Effector memory CD8-positive, alpha-beta T cell (primary cell): ENCODE data around the gene COL12A1.
"Not testable (repeated sequence)": the region's sequence is repeated elsewhere in the genome, so short reads cannot be mapped to it uniquely, and the experiment has no call there.

ENCODE experiments used
- ATAC-seq: fragments of 150-1000 bp; cut with Tn5 transposase; replicated peaks from 2 replicates; pipeline ENCODE4 v1.10.0; 2021; ENCODE audit warnings: mild to moderate bottlenecking, moderate library complexity
- DNase-seq, 3 experiments: peaks; one replicate each; pipeline ENCODE4 v3.0.0; 2021
- H3K27ac Mint-ChIP-seq, 2 donors: one replicate each; pipeline ENCODE4 v1.8.0; 2022; ENCODE audit warnings: mild to moderate bottlenecking in 2 of 2, mixed read lengths in 2 of 2, moderate library complexity in 2 of 2
- H3K27me3 Mint-ChIP-seq, 2 donors: one replicate each; pipeline ENCODE4 v1.8.0; 2022; ENCODE audit warnings: mixed read lengths in 2 of 2
- H3K36me3 Mint-ChIP-seq: one replicate; pipeline ENCODE4 v1.8.0; 2022; ENCODE audit warnings: mild to moderate bottlenecking, moderate library complexity, mixed read lengths; ENCODE audit not compliant: insufficient read depth
- H3K4me1 Mint-ChIP-seq, 2 donors: one replicate each; pipeline ENCODE4 v1.8.0; 2022; ENCODE audit warnings: low read depth in 2 of 2, mixed read lengths in 2 of 2
- H3K4me3 Mint-ChIP-seq, 2 donors: one replicate each; pipeline ENCODE4 v1.8.0; 2022; ENCODE audit warnings: mild to moderate bottlenecking in 2 of 2, mixed read lengths in 2 of 2, moderate library complexity in 2 of 2
- H3K9me3 Mint-ChIP-seq, 2 donors: one replicate each; pipeline ENCODE4 v1.8.0; 2022; ENCODE audit warnings: mixed read lengths in 2 of 2

The COL12A1 gene

DNA sequence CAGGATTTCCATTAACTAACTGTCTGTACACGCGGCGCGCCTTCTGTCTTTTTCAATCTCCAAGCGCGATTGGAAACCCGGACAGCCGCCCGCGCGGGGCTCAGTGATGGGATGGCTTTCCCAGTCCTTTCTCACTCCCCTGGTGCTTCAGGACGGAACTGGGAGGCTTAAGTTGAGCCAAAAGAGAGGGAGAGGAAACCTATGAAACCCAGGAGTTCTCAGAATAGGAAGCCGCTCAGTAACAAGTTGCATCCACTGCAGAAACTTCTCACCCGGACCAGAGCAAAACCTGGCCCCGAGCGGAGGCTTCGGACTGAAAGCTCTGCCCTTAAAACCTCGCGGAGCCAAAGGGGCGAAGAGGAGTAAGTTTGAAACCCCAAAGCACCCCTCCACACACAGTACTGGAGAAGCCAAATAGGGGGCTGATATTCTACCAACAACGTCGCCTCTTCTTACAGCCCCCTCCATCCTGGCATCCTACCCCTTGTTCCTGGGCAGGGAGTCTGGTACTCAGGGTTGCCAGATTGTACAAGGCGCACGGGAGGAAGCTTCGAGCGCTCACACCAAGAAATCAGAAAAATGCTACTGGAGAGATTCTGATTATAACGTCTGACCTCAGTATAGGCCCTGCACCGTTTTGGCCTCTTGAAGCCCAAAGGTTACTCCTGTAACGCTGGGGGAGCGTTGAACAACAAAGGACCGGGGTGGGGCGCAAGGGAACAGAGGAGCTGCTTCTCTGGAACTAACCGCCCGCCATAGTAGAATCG, 906 bp upstream of the COL12A1 start:
- Mint-ChIP-seq H3K9me3 (no peaks in the 10 kb centered on the region), H3K4me1 (peaks cover 55 to 60% of the 10 kb centered on the region in 2 donors), H3K4me3 (peak overlapping the region; percentile 69 to 76), H3K27ac (no peak overlapping the region), H3K36me3 (peaks cover 16% of the 10 kb centered on the region), H3K27me3 (peaks cover 91 to 94% of the 10 kb centered on the region in 2 donors)
- ATAC-seq = no peak
- no peak for DNase-seq

GRCh38 chr6:75204959-75205775, 686 bp downstream of the COL12A1 start:
- peak in 1 of 3 experiments; percentile 3 for DNase-seq
- H3K9me3 Mint-ChIP-seq = no peaks in the 10 kb centered on the region
- peak overlapping the region; percentile 69 to 76 for H3K4me3 Mint-ChIP-seq
- peaks cover 53 to 56% of the 10 kb centered on the region in 2 donors for H3K4me1 Mint-ChIP-seq
- H3K36me3 Mint-ChIP-seq = peaks cover 16% of the 10 kb centered on the region
- ATAC-seq = peak; percentile 8
- H3K27ac Mint-ChIP-seq = no peak overlapping the region
- peaks cover 89 to 91% of the 10 kb centered on the region in 2 donors for H3K27me3 Mint-ChIP-seq

- Mint-ChIP-seq H3K27me3 (peaks cover 85 to 91% of the 10 kb centered on the region in 2 donors), H3K27ac (no peak overlapping the region), H3K4me1 (peaks cover 53 to 56% of the 10 kb centered on the region in 2 donors), H3K36me3 (peaks cover 16% of the 10 kb centered on the region), H3K4me3 (peak overlapping the region; percentile 69 to 76), H3K9me3 (no peaks in the 10 kb centered on the region)
- no peak for ATAC-seq
- DNase-seq = no peak
These were observed 1.5 kb downstream of the COL12A1 start for GRCh38 chr6:75204217-75204958.

- ATAC-seq (no peak), DNase-seq (no peak)
- no peak overlapping the region for H3K27ac Mint-ChIP-seq
- H3K9me3 Mint-ChIP-seq = no peaks in the 10 kb centered on the region
- H3K36me3 Mint-ChIP-seq = peaks cover 14% of the 10 kb centered on the region
- peaks cover 48 to 51% of the 10 kb centered on the region in 2 donors for H3K4me1 Mint-ChIP-seq
- peaks cover 78 to 85% of the 10 kb centered on the region in 2 donors for H3K27me3 Mint-ChIP-seq
- no peak overlapping the region for H3K4me3 Mint-ChIP-seq
These were observed 2.1 kb downstream of the COL12A1 start for GRCh38 chr6:75203721-75204120.

DNA sequence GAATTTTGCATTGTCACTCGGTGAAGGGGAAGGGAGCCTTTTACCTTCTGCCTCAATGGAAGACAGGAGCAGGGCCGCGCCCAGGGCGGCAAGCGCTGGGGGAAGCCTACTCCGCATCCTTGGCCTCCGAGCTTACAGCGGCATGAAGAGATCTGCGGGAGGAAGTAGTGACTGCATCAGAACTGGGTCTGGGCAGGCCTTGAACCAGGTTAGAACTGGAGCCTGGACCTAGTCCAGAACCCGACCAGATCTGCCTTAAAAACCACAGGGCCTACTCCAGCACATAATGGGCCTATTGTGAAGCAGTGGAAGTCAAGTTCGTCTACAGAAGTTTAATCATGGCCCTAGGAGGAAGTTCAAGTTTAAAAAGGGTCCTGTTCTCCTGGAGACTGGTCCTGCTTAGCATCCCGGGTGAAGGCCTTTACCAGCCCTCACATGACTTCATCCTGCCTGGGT, 3.1 kb downstream of the COL12A1 start:
- ATAC-seq = no peak
- H3K27ac Mint-ChIP-seq = no peak overlapping the region
- H3K4me3 Mint-ChIP-seq = no peak overlapping the region
- H3K9me3 Mint-ChIP-seq = no peaks in the 10 kb centered on the region
- peaks cover 4% of the 10 kb centered on the region for H3K36me3 Mint-ChIP-seq
- H3K27me3 Mint-ChIP-seq = peaks cover 68 to 75% of the 10 kb centered on the region in 2 donors
- DNase-seq = no peak
- H3K4me1 Mint-ChIP-seq = peaks cover 39 to 41% of the 10 kb centered on the region in 2 donors

GRCh38 chr6:75201901-75202672, 3.8 kb downstream of the COL12A1 start:
- DNase-seq = no peak
- no peaks in the 10 kb centered on the region for H3K9me3 Mint-ChIP-seq
- no peaks in the 10 kb centered on the region for H3K36me3 Mint-ChIP-seq
- ATAC-seq = no peak
- H3K4me1 Mint-ChIP-seq = peaks cover 33 to 35% of the 10 kb centered on the region in 2 donors
- H3K27ac Mint-ChIP-seq = no peak overlapping the region
- H3K4me3 Mint-ChIP-seq = peak overlapping the region in 1 of 2 donors; percentile 30
- H3K27me3 Mint-ChIP-seq = peaks cover 62 to 68% of the 10 kb centered on the region in 2 donors

- Mint-ChIP-seq H3K4me1 (peaks cover 25 to 26% of the 10 kb centered on the region in 2 donors), H3K9me3 (no peaks in the 10 kb centered on the region), H3K27ac (no peak overlapping the region), H3K27me3 (peaks cover 51 to 58% of the 10 kb centered on the region in 2 donors), H3K4me3 (no peak overlapping the region), H3K36me3 (no peaks in the 10 kb centered on the region)
- ATAC-seq (no peak), DNase-seq (no peak)
These were observed 4.8 kb downstream of the COL12A1 start for GRCh38 chr6:75201021-75201420.

- no peak for DNase-seq
- no peak overlapping the region for H3K27ac Mint-ChIP-seq
- peaks cover 40 to 46% of the 10 kb centered on the region in 2 donors for H3K27me3 Mint-ChIP-seq
- H3K36me3 Mint-ChIP-seq = no peaks in the 10 kb centered on the region
- H3K4me3 Mint-ChIP-seq = no peak overlapping the region
- ATAC-seq = no peak
- H3K4me1 Mint-ChIP-seq = peaks cover 14 to 15% of the 10 kb centered on the region in 2 donors
- no peaks in the 10 kb centered on the region for H3K9me3 Mint-ChIP-seq
These were observed 6.0 kb downstream of the COL12A1 start for GRCh38 chr6:75199889-75200288.

GRCh38 chr6:75196081-75196687, 9.7 kb downstream of the COL12A1 start:
- Mint-ChIP-seq H3K4me3 (no peak overlapping the region), H3K27me3 (peaks cover 3 to 9% of the 10 kb centered on the region in 2 donors), H3K27ac (no peak overlapping the region), H3K36me3 (no peaks in the 10 kb centered on the region), H3K4me1 (no peaks in the 10 kb centered on the region), H3K9me3 (no peaks in the 10 kb centered on the region)
- ATAC-seq (no peak), DNase-seq (no peak)

GRCh38 chr6:75188221-75188925, 17.5 kb downstream of the COL12A1 start:
- no peaks in the 10 kb centered on the region for H3K4me1 Mint-ChIP-seq

DNA sequence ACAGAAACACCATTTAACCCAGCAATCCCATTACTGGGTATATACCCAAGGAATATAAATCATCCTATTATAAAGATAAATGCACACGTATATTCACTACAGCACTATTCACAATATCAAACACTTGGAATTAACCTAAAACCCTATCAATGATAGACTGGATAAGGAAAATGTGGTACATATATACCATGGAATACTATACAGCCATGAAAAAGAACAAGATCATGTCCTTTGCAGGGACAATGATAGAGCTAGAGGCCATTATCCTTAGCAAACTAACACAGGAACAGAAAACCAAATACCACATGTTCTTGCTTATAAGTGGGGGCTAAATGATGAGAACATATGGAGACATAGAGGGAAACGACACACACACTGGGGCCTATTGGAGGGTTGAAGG, 19.3 kb downstream of the COL12A1 start:
- not testable (repeated sequence) for H3K27ac Mint-ChIP-seq, H3K4me1 Mint-ChIP-seq, DNase-seq, ATAC-seq, H3K9me3 Mint-ChIP-seq, H3K36me3 Mint-ChIP-seq, H3K4me3 Mint-ChIP-seq
- peaks cover 21 to 22% of the 10 kb centered on the region in 2 donors for H3K27me3 Mint-ChIP-seq

More at GRCh38 chr6:75188221-75188925, 17.5 kb downstream of the COL12A1 start:
- DNase-seq (no peak), ATAC-seq (no peak)
- H3K27ac Mint-ChIP-seq = no peak overlapping the region
- peaks cover 19 to 21% of the 10 kb centered on the region in 2 donors for H3K27me3 Mint-ChIP-seq
- no peak overlapping the region for H3K4me3 Mint-ChIP-seq
- no peaks in the 10 kb centered on the region for H3K9me3 Mint-ChIP-seq
- no peaks in the 10 kb centered on the region for H3K36me3 Mint-ChIP-seq

DNA sequence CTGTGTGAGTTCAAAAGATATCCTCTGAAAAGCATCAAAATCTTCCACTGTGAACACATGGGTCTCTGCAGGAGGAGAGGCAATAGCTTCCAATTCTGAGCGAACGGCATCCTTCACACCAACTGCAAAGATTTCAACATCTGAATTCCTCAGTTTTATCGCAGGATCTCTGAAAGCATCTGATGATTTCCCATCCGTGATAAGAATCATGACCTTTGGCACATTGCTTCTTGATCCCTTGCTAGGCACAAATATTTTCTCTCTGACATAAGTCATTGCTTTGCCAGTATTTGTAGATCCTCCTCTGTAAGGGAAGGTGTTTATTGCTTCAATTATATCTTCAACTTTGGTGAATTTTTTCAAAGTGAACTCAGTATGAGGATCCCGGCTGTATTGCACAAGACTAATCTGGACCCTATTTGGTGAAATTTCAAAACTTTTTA, 22.7 kb downstream of the COL12A1 start:
- no peak overlapping the region for H3K27ac Mint-ChIP-seq
- H3K27me3 Mint-ChIP-seq = peaks cover 29 to 33% of the 10 kb centered on the region in 2 donors
- DNase-seq (no peak), ATAC-seq (no peak)
- no peaks in the 10 kb centered on the region for H3K36me3 Mint-ChIP-seq
- no peak overlapping the region for H3K4me3 Mint-ChIP-seq
- H3K4me1 Mint-ChIP-seq = no peaks in the 10 kb centered on the region
- no peaks in the 10 kb centered on the region for H3K9me3 Mint-ChIP-seq
